Ammon's horn (tissue), 1 donor: ENCODE data around the gene APOBEC3F.
A peak's percentile ranks its signal among the peaks of the same experiment; 100 is the strongest.
"Not testable (repeated sequence)": the region's sequence is repeated elsewhere in the genome, so short reads cannot be mapped to it uniquely, and the experiment has no call there.

Source experiments
- DNase-seq: peaks from one replicate; pipeline ENCODE4 v3.0.0-alpha.2; 2016; ENCODE audit warnings: low spot score

APOBEC3F gene

DNA sequence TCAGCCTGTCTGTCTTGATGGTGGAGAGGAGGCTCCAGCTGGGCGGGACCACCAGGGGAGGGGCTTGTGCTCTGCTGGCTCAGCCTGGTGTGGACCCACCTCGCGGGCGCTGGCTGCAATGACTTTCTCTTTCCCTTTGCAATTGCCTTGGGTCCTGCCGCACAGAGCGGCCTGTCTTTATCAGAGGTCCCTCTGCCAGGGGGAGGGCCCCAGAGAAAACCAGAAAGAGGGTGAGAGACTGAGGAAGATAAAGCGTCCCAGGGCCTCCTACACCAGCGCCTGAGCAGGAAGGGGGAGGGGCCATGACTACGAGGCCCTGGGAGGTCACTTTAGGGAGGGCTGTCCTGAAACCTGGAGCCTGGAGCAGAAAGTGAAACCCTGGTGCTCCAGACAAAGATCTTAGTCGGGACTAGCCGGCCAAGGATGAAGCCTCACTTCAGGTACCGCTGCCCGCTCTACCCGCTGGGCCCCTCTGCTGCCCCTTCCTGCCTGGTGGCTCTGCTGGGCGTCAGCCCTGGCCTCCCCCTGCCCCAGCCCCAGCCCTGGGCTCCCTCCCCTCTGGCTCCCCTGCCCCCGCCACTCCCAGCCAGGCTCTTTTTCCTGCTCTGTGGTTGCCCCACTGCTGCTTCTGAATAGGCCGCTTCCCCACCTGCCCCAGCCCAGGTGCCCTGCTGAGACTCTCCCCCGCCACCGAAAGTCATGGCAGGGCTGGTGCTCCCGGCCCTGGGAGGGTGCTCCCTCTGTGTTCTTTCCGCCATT is at the start of gene APOBEC3F:
Gene APOBEC3F, plus strand, starts transcription at position 327 of the 759 bp plus-strand sequence. Its CDS starts 97 bp downstream, at position 424.
- not testable (repeated sequence) for DNase-seq

DNA sequence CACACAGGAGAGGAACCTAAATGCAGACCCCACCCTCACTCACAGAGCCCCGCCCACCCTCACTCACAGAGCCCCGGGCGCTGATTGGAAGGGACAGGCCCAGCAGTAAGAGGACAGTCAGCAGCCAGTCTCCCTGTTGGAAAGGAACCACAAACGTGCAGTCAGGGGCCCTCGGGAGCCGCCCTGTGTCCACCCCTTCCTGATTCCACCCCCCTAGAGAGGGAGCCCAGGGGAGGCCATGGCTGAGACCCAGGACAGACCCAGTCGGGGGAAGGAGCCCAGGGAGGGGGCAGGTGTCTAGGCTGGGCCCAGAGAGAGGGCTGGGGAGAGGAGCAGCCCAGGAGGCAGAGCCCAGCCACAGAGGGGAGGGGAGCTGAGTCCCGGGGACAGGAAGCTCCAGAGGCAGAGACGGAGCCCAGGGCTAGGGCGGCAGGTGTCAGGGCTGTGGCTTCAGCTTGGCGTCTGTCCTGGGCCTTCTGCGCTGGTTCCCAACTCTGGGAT is 47.7 kb upstream of the APOBEC3F start:
- not testable (repeated sequence) for DNase-seq

DNA sequence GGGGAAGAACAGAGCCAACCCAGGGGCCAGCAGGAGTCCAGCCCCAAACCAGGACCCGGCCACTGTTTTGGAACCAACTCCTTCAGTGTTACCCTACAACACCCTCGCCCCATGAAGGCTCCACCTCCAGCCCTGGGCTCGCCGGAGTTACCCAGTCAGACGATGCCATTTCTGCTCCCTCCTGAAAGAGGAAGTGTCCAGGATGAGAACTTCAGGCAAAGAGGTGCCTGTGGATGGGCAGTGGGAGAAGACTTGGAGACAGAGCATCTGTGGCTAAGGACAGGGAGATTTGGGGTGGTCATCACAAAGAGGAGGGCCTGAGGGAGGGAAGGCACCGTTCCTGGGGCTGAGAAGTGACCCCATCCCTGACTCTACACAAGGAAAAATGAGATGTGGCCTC is 44.6 kb upstream of the APOBEC3F start:
- no peak for DNase-seq

DNA sequence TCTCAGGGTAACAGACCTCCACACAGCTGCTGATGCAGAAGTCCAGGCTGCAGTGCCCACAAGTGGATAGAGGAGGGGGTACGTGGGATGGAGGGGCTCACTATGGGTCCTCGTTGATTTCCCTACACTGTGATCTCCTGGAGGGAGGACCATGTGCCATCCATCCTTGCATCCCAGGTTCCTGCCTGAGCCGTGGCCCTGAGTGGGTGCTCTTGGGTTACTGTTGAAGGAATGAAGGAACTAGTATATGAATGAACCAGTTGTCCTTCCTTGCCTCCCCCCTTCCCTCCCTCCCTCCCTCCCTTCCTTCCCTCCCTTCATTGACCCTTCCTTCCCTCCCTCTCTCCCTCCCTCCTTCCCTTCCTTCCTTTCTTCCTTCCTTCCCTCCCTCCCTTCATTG is 43.1 kb upstream of the APOBEC3F start:
- DNase-seq: no peak

DNA sequence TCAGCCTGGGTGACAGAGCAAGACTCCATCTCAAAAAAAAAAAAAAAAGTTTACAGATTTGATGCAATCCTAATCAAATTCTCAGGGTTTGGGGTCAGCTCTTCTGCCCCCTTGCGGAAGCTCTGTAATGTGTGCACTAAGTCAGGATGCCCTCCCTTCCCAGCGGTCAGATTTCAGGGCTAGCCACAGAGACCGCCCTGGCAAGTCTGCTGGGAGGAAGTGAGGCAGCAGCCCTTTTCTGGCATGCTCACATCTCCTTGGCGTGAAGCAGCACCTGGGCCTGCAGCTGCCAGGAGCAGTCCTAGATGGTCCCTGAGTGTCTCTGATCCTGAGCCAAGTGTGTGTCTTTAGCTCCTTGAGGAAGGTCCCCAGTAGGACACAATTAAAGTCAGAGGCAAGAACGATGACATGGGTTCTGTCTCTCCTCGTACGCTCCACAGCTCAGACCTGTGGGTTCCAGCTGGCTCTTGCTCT is 37.5 kb upstream of the APOBEC3F start:
- peak; percentile 77 for DNase-seq

DNA sequence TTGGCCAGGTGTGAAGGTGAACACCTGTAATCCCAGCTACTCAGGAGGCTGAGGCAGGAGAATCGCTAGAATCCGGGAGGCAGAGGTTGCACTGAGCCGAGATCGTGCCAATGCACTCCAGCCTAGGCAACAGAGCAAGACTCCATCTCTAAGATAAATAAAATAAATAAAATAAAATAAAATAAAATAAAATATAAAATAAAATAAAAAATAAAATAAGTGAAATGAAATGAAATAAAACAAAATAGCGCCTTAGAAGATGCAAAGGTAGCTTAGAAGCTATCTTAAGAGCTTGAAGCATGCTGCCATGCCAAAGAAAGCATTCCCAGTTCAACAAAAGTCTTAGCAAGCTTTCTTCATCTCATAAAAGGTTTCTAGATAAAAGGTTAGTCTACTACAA is 33.5 kb upstream of the APOBEC3F start:
- DNase-seq: no peak

DNA sequence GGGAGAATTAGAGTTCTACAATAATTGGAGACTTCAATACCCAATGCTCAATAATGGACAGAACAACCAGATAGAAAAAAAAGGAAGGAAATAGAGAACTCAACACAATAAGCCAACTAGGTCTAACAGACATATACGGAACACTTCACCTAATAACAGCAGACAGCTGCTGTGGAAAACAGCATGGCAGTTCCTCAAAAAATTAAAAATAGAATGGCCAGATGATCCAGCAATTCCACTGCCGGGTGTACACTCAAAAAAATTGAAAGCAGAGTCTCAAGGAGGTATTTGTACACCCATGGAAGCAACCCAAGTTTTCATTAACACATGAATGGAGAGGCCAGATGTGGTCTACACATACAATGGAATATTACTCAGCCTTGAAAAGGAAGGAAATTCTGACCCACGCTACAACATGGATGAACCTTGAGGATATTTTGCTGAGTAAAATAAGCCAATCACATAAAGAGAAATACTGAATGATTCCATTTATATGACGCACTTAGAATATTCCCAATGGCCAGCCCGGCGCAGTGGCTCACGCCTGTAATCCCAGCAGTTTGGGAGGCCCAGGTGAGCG is 32.3 kb upstream of the APOBEC3F start:
- DNase-seq: not testable (repeated sequence)

DNA sequence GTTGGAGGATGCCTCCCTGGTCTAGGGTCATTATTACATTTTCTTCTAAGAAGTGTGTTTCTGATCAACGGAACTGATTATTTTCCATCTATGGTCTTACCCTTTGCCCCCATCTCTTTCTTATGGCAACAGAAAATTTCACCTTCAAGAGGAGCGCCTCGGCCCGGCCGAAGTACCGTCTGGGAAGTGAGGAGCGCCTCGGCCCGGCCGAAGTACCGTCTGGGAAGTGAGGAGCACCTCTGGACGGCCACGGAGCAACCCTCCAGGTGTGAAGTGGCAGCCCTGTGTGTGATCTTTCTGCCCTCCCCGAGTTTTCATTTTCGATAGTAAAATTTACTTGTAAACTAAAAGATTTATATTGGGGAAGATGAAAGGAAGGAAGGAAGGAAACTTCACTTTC is 29.7 kb upstream of the APOBEC3F start:
- no peak for DNase-seq

DNA sequence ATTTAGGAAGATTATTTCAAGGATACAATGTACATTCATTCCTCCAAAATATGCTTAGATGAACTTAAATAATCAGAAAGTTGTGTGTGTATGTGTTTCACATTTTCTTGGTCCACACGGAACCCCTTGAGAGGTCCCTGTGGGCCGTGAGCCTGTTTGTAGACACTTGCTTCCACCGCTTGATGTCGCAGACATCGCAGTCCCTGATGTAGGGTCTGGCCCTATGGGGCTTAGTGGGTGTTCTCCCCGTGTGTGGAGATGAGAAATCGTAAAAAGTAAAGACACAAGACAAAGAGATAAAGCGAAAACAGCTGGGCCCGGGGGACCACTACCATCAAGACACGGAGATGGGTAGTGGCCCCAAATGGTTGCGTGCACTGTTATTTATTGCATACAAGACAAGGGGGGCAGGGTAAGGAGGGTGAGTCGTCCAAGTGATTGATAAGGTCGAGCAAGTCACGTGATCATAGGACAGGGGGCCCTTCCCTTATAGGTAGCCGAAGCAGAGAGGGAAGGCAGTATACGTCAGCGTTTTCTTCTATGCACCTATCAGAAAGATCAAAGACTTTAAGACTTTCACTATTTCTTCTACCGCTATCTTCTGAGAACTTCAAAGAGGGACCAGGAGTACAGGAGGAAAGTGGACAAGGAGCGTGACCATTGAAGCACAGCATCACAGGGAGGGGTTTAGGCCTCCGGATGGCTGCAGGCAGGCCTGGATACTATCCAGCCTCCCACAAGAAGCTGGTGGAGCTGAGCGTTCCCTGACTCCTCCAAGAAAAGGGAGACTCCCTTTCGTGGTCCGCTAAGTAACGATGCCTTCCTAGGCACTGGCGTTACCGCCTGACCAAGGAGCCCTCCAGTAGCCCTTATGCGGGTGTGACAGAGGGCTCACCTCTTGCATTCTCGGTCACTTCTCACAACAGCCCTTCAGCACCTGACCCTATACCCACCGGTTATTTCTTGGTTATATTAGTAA is 27.8 kb upstream of the APOBEC3F start:
- no peak for DNase-seq

DNA sequence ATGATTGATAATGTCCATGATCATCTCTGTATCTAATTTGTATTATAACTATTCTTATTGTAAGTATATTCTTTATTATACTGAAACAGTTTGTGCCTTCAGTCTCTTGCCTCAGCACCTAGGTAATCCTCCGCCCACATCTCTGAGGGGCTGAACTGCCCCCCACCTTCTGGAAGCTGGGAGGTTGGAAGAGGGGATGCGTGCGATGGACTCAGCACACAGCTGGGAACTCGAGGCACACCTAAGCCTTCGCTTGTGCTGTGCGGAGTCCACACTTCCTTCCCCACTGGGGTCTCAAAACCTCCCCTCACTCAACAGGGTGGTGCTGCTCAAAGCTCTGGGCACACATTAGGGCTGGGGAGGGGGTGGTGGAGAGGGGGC is 27.1 kb upstream of the APOBEC3F start:
- not testable (repeated sequence) for DNase-seq

DNA sequence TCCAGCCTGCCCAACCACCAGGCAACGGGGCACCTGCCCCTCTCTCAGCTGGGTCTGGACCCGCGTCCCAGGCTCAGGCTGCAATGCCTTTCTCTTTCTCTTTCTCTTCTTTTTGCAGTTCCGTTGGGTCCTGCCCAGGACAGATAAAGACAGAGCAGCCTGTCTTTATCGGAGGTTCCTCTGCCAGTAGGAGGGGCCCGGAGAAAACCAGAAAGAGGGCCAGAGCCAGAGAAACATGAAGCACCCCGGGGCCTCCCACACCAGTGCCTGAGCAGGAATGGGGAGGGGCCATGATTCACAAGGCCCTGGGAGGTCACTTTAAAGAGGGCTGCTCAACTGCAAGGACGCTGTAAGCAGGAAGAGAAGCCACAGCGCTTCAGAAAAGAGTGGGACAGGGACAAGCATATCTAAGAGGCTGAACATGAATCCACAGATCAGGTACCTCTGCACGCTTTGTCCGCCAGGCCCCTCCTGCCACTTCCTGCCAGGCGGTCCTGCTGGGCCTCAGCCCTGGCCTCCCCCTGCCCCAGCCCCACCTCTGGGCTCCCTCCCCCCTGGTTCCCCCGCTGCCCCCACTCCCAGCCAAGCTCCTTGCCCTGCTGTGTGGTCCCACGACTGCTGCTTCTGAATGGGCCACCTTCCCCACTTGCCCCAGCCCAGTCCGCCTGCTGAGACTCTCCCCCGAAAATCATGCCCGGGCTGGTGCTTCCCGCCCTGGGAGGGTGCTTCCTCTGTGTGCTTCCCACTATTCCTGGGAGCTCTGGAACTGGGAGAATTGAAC is 26.5 kb upstream of the APOBEC3F start, which contains the start of gene APOBEC3C:
Gene APOBEC3C, plus strand, starts transcription at position 316 of the 781 bp plus-strand sequence. Its CDS starts 106 bp downstream, at position 422.
- peak; percentile 60 for DNase-seq

DNA sequence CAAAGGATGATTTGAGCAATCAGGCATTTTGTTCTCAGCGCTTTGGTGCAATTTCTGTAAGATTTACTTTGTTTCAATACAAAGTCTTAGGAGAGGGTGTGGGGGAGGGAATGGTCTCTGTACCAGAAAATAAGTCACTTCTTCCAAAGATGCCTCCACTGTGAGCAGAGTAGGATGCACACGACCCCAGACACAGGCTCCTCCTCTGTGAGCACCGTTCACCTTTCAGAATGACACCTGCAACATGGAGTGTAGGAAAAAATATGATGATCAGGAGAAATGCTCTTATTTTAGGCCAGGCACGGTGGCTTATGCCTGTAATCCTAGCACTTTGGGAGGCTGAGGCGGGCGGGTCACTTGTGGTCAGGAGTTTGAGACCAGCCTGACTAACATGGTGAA is 25.9 kb upstream of the APOBEC3F start:
- DNase-seq: not testable (repeated sequence)

DNA sequence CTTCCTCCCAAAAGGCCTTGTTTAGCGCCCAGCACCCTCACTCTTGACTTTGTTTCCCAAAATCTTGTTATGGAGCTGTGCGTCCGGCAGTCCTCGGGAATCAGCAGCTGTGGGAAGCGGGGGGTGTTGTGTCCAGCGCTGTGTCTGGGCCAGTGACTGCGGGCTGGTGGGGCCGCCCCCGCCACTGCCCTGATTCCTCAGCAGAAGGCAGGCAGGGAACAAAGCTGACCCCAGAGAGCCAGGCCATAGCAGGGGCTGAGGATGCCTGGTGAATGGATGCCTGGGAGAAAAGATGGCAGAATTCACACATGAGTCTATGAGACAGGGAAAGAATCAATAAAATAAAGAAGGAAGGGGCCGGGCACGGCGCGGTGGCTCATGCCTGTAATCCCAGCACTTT is 24.1 kb upstream of the APOBEC3F start:
- DNase-seq: no peak

DNA sequence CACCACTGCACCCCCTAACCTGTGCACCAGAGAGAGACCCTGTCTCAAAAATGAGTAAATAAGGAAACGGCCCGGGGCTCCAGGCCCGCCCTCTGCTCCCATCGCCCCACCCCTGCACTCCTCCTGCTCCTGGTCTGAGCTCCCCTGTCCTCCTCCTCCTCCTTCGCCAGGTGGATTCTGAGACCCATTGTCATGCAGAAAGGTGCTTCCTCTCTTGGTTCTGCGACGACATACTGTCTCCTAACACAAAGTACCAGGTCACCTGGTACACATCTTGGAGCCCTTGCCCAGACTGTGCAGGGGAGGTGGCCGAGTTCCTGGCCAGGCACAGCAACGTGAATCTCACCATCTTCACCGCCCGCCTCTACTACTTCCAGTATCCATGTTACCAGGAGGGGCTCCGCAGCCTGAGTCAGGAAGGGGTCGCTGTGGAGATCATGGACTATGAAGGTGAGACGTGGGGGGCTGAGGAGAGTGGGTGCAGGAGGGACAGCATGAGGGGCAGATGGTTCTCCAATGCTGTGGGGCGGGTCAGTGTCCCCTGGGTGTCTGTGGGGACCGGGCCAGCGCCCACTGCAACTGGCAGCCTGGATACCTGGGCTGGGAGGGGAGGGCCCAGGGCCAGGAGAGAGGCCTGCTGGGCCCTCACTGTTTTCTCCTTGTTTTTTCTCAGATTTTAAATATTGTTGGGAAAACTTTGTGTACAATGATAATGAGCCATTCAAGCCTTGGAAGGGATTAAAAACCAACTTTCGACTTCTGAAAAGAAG is 22.9 kb upstream of the APOBEC3F start:
- DNase-seq: no peak

DNA sequence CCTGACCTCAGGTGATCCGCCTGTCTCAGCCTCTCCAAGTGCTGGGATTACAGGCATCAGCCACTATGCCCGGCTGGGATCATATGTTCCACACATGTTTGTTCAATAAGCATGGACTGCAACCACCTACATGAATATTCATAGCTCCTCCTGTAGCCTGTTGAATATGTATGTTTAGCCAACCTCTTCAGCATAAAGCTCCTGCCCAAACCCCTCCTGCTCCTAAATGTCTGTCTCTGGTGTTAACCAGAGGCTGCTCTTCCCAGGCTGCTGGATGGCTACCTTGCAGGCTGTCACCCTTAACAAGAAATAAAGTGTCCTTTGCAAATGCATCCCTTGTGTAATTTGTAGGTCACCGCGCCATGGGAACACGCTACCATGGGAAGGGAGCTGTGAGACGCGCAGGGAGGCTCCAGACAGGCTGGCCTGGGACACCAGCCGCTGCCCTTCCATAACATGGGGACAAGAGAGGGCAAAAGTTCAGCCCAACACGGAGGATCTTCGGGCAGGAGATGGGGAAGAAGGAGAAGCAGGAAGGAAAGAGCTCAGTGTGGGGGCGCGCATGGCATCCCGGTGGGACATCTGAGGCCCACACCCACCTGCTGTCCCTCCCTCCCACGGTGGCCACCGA is 20.5 kb upstream of the APOBEC3F start:
- not testable (repeated sequence) for DNase-seq

DNA sequence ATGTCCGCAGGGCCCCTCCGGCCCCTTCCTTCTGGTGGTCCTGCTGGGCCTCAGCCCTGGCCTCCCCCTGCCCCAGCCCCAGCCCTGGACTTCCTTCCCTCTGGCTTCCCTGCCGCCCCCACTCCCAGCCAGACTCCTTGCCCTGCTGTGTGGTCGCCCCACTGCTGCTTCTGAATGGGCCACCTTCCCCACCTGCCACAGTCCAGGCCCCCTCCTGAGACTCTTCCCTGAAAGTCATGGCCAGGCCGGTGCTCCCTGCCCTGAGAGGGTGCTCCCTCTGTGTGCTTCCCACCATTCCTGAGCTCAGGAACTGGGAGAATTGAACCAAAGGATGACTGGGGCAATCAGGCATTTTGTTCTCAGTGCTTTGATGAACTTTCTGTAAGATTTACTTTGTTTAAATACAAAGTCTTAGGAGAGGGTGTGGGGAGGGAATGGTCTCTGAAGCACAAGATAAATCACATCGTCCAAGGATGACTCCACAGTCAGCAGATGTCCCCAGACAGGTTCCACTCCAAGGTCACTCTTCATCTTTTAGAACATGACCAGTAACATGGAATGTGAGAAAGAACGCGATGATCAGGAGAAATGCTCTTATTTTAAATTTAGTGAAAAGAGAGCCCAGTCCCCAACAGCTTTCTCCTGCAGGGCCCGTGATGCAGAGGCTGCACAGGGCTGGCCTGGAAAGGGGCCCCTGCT is 19.0 kb upstream of the APOBEC3F start:
- DNase-seq: no peak

DNA sequence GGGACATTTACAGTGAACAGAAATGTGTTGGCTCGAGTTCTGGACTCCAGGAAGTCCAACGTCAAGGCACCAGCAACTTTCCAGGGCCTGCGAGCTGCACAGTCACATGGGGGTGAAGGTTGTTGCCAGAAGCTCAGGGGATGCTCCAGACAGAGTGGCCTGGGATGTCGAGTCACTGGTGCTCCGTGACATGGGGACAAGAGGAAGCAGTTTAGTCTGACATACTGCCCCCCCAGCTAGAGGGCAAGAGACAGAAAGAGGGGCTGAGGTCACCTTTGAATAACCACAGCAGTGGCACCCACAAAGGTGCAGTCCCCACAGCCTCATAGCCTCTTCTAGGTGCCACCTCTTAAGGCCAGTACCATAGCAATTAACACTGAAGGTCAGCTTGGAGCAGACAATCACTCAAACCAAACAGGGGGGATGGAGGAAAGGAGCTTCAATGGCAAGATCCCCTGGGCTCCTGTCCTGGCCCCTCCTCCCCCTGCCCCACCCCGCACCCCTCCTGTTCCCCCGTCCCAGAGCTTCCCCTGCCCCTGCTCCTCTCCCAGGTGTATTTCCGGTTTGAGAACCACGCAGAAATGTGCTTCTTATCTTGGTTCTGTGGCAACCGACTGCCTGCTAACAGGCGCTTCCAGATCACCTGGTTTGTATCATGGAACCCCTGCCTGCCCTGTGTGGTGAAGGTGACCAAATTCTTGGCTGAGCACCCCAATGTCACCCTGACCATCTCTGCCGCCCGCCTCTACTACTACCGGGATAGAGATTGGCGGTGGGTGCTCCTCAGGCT is 15.9 kb upstream of the APOBEC3F start:
- DNase-seq: no peak

DNA sequence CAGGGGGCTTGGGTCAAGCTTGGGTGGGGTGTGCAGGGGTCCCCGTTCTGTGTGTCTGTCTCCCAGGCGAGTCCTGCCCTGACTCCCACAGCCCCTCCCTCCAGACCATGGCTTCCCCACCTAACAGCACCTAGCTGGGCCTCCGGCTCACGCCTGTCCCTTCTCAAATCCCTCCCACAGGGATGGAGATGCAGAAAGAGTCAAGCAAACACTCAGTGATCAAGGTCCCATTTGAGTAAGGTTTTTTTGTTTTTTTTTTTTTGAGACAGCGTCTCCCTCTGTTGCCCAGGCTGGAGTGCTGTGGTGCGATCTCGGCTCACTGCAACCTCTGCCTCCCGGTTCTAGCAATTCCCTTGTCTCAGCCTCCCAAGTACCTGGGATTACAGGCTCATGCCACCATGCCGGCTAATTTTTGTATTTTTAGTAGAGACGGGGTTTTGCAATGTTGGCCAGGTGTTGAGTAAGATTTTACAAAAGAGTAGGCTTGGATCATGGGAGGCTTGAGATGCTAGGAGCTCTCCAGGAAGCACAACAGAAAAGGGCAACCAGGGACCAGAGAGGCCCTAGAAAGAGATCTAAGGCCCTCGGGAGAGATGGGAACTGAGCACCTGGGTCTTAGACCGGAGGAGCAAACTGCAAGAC is 14.0 kb upstream of the APOBEC3F start:
- no peak for DNase-seq
